ENCODE results near the gene ABCC4. TPM values are rescaled to one million over a fixed set of nuclear protein-coding genes. Genes with fewer than 3 reads are reported as not detected.

Gene ABCC4
- total RNA-seq, 4 donors from 2014 or later: 2.5 to 12.6 (median 6.0) TPM

GRCh38 chr13:95136638-95137037 is 164.6 kb downstream of the ABCC4 start:
- Histone ChIP-seq H3K9me3 (no peaks in the 10 kb centered on the region), H3K27ac (peak overlapping the region in 3 of 4 donors; percentile 10 to 49 (median 20)), H3K4me1 (peaks cover 0 to 17% (median 0%) of the 10 kb centered on the region in 3 donors), H3K36me3 (no peaks in the 10 kb centered on the region), H3K4me3 (no peak overlapping the region), H3K27me3 (no peaks in the 10 kb centered on the region)
- no peak for TF ChIP-seq CTCF (IDR thresholded peaks at IDR 0.05)
- DNase-seq: no peak
- 78 to 87% methylated on average over 9 of the region's 9 CpGs for WGBS, 2 donors
- intact Hi-C loops (cut with DNase I): no loop called here

GRCh38 chr13:95133498-95133897 is 167.8 kb downstream of the ABCC4 start:
- no peak for DNase-seq
- TF ChIP-seq CTCF (IDR thresholded peaks at IDR 0.05): no peak
- no peak for TF ChIP-seq POLR2A (IDR thresholded peaks at IDR 0.05)
- no peaks in the 10 kb centered on the region for H3K9me3 ChIP-seq
- H3K36me3 ChIP-seq: no peaks in the 10 kb centered on the region
- H3K27ac ChIP-seq: no peak overlapping the region
- intact Hi-C loops (cut with DNase I): no loop called here
- H3K4me3 ChIP-seq: no peak overlapping the region
- H3K4me1 ChIP-seq: peaks cover 3 to 25% (median 5%) of the 10 kb centered on the region in 3 donors
- 95 to 98% methylated on average over 3 to 5 of the region's 5 CpGs for WGBS, 2 donors
- no peaks in the 10 kb centered on the region for H3K27me3 ChIP-seq

- H3K27ac ChIP-seq: peak overlapping the region in 2 of 4 donors; percentile 53 to 60
- WGBS, 2 donors: 92 to 99% methylated on average over 3 of the region's 3 CpGs
- no peaks in the 10 kb centered on the region for H3K9me3 ChIP-seq
- H3K36me3 ChIP-seq: no peaks in the 10 kb centered on the region
- intact Hi-C loops (cut with DNase I): no loop called here
- no peaks in the 10 kb centered on the region for H3K27me3 ChIP-seq
- DNase-seq: no peak
- peaks cover 3 to 41% (median 9%) of the 10 kb centered on the region in 3 donors for H3K4me1 ChIP-seq
- H3K4me3 ChIP-seq: no peak overlapping the region
- TF ChIP-seq CTCF (IDR thresholded peaks at IDR 0.05): no peak
- no peak for TF ChIP-seq POLR2A (IDR thresholded peaks at IDR 0.05)
These were observed 172.2 kb downstream of the ABCC4 start for GRCh38 chr13:95129004-95129403.

- TF ChIP-seq POLR2A (IDR thresholded peaks at IDR 0.05) (no peak), CTCF (IDR thresholded peaks at IDR 0.05) (no peak)
- Histone ChIP-seq H3K27me3 (no peaks in the 10 kb centered on the region), H3K36me3 (no peaks in the 10 kb centered on the region), H3K27ac (peak overlapping the region in 3 of 4 donors; percentile 4 to 60 (median 53)), H3K9me3 (no peaks in the 10 kb centered on the region), H3K4me1 (peaks cover 3 to 41% (median 9%) of the 10 kb centered on the region in 3 donors), H3K4me3 (no peak overlapping the region)
- 31 to 35% methylated on average over 3 of the region's 3 CpGs for WGBS, 2 donors
- DNase-seq: no peak
- intact Hi-C loops (cut with DNase I): no loop called here
These were observed 173.1 kb downstream of the ABCC4 start for GRCh38 chr13:95128045-95128643.

- Histone ChIP-seq H3K36me3 (no peaks in the 10 kb centered on the region), H3K27ac (no peak overlapping the region), H3K27me3 (no peaks in the 10 kb centered on the region), H3K4me1 (peaks cover 3 to 41% (median 9%) of the 10 kb centered on the region in 3 donors), H3K9me3 (no peaks in the 10 kb centered on the region), H3K4me3 (no peak overlapping the region)
- intact Hi-C loops (cut with DNase I): no loop called here
- 67 to 100% methylated on average over 2 of the region's 2 CpGs for WGBS, 2 donors
- no peak for TF ChIP-seq CTCF (IDR thresholded peaks at IDR 0.05)
- no peak for TF ChIP-seq POLR2A (IDR thresholded peaks at IDR 0.05)
- DNase-seq: no peak
These were observed 176.3 kb downstream of the ABCC4 start for GRCh38 chr13:95124959-95125358.
